Stimulated activated CD8-positive, alpha-beta memory T cell treated with anti-CD3 and anti-CD28 coated beads, Interleukin-15, amount 100 ng/mL, for 4 hours (primary cell): ENCODE results near the gene SLC35F3.

Experiments
- DNase-seq, 2 donors: peaks; one replicate each; pipeline ENCODE4 v3.0.0-alpha.2; 2020; ENCODE audit warnings: low read depth in 2 of 2

Gene SLC35F3

DNA sequence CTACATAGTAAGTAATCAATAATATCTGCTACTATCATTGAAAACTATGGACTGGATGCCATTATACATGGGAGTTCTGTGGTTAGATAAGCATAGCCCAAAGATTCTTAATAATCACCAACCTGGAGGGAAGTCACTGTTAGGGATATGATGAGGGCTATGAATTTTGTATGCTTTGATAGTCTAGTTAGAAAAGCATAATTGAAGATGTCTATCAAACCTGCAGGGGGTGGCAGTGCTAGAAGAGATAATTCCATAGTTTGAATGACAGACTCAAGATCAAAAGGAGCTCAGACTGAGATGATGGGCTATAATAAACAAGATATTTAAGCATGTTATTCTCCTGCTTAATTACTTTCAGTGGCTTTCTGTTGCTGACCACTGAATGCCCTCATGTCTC is 453.4 kb downstream of the SLC35F3 start:
- DNase-seq: no peak

DNA sequence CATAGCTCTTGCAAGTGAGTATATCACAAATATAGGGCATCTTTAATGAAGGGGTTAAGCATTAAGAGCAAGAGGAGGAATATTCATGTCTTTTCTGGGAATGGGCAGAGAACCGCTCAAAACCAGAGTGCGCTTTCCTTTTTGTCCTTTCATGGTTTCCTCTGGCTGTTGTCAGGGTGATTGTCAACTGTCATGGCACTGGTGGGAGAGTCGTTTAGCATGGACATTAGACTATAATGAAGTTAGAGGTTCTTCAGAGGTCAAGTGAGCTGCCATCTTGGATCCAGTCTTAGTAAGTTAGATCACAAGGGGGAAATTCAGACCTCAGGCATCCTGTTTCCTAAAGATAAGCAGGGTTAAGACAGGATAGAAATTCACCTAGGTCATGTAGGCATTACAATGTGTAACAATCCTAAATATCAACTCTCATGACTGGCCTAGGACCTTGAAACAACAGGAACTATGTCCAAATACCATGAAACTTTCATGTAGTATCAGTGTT is 456.7 kb downstream of the SLC35F3 start:
- no peak for DNase-seq

DNA sequence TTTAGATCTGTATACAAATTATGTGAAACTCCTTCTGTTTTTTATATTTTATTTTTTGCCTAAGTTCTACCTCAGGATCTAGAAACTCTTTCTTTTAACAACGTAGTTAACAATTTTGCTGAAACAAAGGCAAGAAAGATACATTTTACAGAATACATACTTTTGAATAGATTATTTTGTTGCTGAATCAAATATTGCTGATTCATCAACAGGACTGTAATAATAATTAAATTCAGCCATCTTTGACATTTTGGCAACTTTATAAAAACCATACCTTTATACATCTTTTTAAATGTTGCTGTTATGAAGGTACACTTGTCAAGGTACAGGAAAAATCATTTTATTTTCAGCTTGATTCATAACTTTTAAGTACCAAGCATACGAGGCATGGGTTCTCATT is 458.1 kb downstream of the SLC35F3 start:
- no peak for DNase-seq

DNA sequence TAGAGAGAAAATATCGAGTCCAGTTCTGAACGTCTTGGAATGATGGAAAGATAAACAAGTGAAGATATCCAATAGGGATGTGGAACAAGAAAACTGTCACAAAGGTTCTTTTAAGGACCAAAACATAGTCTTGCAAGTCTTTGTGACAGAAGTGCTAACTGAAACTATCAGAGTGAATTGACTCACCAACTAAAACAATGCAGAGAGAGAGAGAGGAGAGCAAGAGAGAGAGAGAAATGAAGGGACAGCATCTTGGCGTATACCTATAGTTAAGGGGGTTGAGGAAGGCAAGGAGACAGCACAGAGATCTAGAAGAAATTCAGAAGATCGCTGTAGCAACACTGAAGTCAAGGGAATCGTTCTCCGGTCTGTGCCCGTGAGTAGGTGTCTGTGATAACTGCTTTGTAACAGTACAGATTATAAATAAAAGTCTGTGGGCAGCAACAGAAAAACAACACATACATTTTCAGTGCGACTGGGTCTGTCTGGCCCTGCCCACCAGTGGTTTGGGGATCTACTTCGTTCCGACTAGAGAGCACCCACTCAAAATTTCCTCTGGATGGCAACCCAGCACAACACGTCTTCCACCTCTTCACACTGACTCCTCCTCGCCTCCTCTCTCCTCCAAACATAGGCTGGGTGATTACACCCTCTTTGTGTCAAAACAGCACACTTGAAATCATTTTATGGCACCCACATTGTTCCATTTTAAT is 464.0 kb downstream of the SLC35F3 start:
- DNase-seq: no peak

DNA sequence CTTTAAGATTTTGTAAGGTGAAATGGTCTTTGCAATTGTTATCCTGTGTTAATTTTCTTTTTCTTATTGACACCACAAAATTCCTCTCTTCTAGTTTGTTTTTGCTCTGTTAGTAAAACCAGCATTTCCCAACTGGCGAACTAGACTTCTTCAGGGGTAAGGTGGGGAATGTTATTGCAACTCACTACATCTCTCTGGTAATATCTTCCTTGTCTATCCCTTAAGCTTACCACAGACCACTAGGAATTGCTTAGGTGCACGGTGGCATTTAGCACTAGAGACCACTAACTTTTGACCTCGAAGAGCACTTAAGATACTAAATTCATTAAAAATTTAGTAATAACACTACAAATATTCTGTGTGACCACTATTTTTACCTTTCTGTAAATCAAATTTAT is 464.6 kb downstream of the SLC35F3 start:
- DNase-seq: no peak

DNA sequence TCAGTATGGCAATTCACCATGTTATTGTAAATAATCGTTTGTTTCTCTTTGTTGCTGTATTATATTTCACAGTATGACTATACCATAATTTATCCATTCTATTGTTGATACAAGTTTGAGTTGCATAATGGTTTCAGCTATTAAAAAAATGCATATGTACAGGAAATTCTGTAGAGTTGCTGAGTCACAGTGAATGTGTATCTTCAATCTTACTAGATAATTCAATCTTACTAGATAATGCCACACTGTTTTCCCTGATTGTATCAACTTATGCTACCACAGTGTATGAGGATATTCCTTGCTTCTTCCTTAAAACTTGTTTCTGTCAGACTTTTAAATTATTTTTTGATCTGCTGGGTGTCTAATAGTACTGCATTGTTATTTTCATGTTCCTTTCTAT is 465.3 kb downstream of the SLC35F3 start:
- no peak for DNase-seq

DNA sequence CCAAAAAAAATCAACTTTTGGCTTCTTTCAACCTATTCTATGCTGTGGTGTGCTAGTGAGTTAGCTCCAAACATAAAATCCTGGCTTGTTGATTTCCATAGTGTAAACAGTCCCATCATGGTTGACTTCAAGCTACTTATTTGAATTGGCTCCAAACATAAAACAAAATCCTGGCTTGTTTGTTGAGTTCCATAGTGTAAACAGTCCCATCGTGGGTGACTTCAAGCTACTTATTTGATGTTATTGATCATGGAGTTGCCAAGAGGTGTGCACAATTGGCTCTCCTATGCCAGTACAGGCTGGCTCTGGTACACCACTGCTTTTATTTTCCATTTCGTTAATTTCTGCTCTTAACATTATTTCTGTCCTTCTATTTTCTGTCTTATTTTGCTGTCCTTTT is 466.9 kb downstream of the SLC35F3 start:
- DNase-seq: no peak

DNA sequence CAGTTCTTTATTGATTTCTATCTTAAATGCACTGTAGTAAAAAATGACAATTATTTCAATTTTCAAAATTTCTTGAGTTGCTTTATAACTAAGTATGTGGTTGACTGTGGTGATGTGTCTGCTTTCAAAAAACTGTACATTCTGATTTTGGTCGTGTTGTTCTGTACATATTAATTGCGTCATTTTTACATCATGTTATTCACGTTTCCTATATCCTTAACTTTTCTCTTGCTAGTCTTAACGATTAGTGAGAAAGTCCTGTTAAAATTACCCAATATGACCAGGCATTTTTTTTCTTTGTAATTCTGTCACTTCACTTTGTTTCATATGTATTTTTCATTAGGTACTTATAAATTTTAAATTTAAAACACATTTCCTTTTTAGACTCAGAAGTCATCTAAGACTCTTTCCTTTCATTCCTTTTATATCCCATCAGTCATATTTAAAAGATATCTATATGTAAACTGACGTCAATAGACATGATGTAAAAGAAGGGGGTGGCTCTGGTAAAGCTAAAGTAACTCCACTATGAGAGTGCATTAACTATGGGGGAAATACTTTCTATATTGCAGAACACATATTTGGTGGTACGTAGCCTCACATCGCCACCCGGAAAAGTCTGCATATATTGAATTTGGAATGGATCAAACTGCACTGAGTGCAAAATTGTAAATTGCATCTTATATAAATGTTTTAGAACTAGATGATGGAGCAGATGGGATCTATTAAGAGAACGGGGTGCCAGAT is 467.7 kb downstream of the SLC35F3 start:
- no peak for DNase-seq

DNA sequence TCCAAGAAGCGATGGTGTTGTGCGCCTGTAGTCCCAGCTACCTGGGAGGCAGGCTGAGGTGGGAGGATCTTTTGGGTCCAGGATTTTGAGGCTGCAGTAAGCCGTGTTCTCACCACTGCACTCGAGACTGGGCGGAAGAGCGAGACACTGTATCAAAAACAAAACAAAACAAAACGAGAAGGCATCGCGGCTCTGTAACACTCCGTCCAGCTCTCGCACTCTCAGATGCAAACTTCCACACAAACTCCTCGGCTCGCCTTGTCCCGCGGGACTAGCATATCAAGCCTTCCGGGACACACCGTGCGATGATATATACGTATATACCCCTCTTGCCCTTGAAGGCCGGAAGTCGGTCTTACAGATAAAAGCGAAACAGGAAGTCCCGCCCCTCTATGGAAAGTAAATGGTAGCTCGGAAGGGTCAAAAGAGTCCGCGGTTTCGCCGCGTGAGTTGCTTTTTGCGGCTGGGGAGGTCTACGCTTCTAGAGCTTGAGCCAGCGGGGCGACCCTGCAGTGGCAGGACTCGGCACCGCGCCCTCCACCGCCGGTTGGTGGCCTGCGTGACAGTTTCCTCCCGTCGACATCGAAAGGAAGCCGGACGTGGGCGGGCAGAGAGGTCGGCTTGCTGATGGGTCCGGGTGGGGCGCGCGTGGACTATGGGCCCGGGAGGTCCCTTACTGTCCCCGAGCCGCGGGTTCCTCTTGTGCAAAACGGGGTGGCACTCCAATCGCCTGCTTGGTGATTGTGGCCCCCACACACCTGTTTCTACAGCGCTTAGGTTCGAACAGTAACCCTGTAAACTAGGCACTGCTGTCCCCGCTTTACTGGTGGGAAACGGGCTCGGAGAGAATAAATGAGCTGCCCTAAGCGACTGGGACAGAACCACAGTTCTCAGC is 468.8 kb downstream of the SLC35F3 start, which contains the start of gene COA6:
TSS of gene COA6 (plus strand) at position 393 of the 895 bp plus-strand sequence. CDS start at position 404, 11 bp downstream.
- DNase-seq: peak; percentile 80 to 81

DNA sequence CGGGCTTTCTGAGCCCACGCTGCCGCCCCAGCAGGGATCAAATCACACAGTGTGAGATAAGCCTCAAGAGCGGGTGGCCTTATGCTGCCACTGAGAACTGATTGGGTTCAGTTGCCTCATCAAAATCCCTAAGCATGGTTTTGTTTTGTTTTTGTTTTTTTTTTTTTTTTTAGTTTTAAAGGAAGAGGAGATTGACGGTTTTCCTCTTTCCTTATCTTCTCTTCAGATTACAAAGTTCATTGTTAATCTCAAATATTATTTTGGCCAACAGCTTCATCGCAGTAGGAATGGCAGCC is 469.4 kb downstream of the SLC35F3 start:
- no peak for DNase-seq
